ENCODE measurements around the gene ABCF2.

ABCF2 gene

DNA sequence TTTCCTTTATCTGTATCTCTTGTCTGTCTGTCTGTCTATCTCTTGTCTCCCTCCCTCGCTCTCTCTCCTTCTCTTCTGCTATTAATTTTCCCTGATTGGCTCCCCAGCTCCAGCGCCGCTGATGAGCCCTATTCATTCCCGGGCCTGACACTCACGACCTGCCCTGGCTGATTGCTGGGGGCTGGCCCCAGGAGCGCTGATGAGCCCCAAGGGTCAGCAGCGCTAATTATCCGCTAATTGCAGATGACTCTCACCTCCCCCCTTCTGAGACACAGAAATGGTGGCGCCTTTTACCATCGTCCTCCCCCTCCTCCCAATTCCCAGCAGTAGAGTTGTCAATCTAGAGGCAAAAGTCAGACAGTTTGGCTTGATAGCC lies 58.2 kb downstream of the ABCF2 start:
- no peak for DNase-seq

DNA sequence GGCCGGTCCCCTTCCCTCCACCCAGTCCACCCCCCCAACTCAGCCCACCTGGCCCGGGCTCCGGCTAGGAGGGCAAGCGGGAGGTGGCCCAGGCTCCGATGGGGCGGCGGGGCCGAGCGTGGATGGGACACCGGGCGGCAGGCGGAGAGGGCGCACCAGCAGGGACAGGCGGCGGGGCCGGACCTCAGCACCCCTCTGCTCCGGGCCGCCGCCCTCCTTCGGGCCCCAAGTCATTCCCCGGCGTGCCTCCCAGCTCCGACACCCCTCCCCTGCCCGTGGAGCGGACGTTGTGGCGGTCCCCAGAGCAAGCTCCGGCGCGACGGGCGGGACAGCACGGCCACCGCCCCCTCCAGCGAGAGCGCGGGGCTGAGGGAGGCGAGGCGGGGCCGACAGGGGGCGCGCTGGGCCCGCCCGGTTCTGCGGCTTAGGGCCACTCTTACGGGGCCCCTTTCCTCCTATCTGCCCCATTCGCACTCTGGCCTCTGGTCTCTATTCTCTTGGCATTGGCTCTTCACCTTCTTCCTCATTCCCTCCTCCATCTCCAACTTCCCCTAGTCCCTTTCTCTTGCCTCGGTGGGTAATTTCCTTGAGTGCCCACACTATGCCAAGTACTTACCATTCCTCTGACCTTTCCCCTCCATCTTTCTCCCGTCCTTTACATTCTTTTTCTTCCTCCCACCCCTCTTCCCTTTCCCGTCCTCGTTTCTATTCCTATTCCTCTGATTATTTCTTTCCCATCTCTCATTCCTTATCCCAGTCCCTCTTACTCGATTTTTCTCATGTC lies 58.8 kb downstream of the ABCF2 start:
- DNase-seq, result no peak

DNA sequence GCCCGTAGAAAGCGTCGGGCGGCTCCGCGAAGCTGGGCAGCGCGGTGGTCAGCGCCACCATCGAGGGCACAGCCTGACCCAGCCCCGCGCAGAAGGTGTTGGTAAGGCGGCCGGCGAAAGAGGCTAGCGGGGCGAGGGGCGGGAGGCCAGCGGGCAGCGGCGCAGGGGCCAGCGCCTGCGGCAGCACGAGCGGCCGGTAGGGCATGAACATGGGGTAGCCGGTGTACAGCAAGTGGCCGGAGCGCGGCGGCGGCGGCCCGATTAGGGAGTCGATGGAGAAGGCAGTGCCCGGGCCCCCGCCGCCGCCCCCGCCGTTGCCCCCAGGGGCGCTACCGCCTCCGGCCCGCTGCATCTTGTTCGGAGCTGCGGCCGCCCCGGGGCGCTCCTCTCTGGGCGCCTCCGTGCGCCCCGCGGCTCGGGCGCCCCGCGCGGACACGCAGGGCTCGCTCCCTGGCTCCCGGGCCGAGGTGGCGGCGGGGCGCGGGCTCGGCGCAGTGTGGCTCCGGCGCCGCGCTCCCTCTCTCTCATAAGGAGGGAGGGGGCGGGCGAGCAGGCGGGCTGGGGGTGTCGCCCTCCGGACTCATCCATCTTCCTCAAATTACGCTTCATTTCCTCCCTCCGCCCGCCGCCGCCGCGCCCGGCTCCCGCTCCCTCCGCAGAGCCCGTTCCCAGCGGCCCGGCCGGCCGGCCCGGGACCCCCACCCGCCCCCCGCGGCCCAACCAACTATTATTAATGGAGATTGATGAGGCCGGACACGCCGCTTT lies 59.6 kb downstream of the ABCF2 start, which contains the start of gene GBX1:
GBX1 (minus strand) TSS at position 498 of the 765 bp plus-strand sequence; CDS start at position 352, 146 bp downstream.
- no peak for DNase-seq

DNA sequence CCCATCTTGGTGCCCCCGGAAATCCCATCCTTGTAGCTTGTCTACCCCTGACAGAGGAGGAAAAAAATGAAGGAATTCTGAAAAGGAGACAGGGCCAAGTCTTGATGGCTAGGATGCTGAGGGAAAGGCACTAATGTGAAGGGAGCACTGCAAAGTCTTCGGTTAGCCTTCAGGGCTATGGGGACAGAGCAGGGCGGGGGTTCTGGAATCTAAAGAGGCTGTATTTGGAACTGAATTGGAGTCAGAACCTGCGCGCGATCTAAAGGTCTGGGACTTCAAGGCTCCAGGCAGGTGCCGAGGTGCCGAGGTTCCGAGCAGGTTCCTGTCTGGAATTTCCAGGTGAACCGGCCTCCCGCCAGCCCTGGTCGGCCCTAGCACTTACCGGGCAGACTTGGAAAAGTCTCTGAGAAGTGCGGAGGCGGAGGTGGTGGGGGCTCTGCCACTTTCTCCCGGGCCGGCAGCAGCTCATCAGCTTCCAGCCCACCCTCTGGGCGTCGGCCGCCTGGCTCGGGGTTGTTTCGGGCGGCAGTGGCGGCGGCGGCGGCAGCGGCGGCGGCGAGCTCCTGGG lies 60.3 kb downstream of the ABCF2 start:
- DNase-seq, result no peak

All from NCI-H1436 treated with DMSO at 0.1 percent for 48 hours (cell line).